ENCODE data around the gene TRAF2. TPM values are rescaled to one million over a fixed set of nuclear protein-coding genes. Genes with fewer than 3 reads are reported as not detected.

The TRAF2 gene
- total RNA-seq, 6 experiments from 2014 or later: 11.1 to 15.9 (median 13.6) TPM

DNA sequence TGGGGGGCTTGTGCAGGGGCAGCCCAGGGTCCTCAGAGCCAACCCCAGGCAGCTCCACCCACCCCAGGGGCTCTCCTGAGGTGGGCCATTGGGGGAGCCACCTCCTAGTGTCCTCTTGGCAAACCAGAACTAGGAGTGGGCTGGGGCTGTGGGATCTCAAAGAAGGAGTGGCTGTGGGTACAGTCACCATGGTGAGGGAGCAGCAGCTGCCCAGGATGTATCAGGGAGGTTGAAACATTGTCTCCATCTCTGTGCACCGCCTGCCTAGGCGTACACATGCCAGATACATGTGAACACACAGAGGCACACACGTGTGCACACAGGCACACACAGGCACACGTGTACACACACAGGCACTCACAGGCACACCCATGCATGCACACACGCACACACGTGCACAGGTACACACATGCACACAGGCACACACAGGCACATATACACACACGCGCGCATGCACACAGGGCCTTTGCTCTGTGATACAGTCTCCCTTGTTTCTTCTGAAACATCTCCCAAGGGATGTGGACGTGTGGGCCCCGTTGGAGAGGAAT, 76.5 kb downstream of the TRAF2 start:
- Mint-ChIP-seq H3K36me3 (ENCODE audit: low read depth) (no peaks in the 10 kb centered on the region), H3K27me3 (ENCODE audit: insufficient read depth) (peaks cover 4% of the 10 kb centered on the region), H3K9me3 (no peaks in the 10 kb centered on the region), H3K4me3 (no peak overlapping the region), H3K27ac (no peak overlapping the region), H3K4me1 (ENCODE audit: low read depth) (peaks cover 10% of the 10 kb centered on the region)
- no peak for DNase-seq
- no peak for TF ChIP-seq CTCF (IDR thresholded peaks at IDR 0.05)

- Mint-ChIP-seq H3K4me3 (no peak overlapping the region), H3K27ac (no peak overlapping the region), H3K4me1 (ENCODE audit: low read depth) (peaks cover 10% of the 10 kb centered on the region)
Observed at GRCh38 chr9:136963341-136963740, 77.0 kb downstream of the TRAF2 start.

GRCh38 chr9:136963751-136964150, 77.4 kb downstream of the TRAF2 start:
- Mint-ChIP-seq H3K9me3 (no peaks in the 10 kb centered on the region), H3K4me1 (ENCODE audit: low read depth) (peaks cover 10% of the 10 kb centered on the region), H3K27me3 (ENCODE audit: insufficient read depth) (peaks cover 4% of the 10 kb centered on the region)

More at GRCh38 chr9:136963341-136963740, 77.0 kb downstream of the TRAF2 start:
- no peaks in the 10 kb centered on the region for H3K36me3 Mint-ChIP-seq (ENCODE audit: low read depth)
- no peak for TF ChIP-seq CTCF (IDR thresholded peaks at IDR 0.05)
- no peak for DNase-seq
- H3K9me3 Mint-ChIP-seq: no peaks in the 10 kb centered on the region
- H3K27me3 Mint-ChIP-seq (ENCODE audit: insufficient read depth): peaks cover 4% of the 10 kb centered on the region

GRCh38 chr9:136964171-136964689, 77.9 kb downstream of the TRAF2 start:
- H3K27ac Mint-ChIP-seq: no peak overlapping the region
- peaks cover 4% of the 10 kb centered on the region for H3K27me3 Mint-ChIP-seq (ENCODE audit: insufficient read depth)
- peaks cover 10% of the 10 kb centered on the region for H3K4me1 Mint-ChIP-seq (ENCODE audit: low read depth)
- H3K4me3 Mint-ChIP-seq: no peak overlapping the region
- no peak for TF ChIP-seq CTCF (IDR thresholded peaks at IDR 0.05)
- no peaks in the 10 kb centered on the region for H3K9me3 Mint-ChIP-seq
- DNase-seq: no peak
- H3K36me3 Mint-ChIP-seq (ENCODE audit: low read depth): no peaks in the 10 kb centered on the region

More at GRCh38 chr9:136963751-136964150, 77.4 kb downstream of the TRAF2 start:
- H3K4me3 Mint-ChIP-seq: no peak overlapping the region
- TF ChIP-seq CTCF (IDR thresholded peaks at IDR 0.05): no peak
- no peaks in the 10 kb centered on the region for H3K36me3 Mint-ChIP-seq (ENCODE audit: low read depth)
- no peak overlapping the region for H3K27ac Mint-ChIP-seq
- DNase-seq: no peak

- DNase-seq: no peak
- H3K4me3 Mint-ChIP-seq: no peak overlapping the region
- no peak overlapping the region for H3K27ac Mint-ChIP-seq
- H3K27me3 Mint-ChIP-seq (ENCODE audit: insufficient read depth): peaks cover 4% of the 10 kb centered on the region
- H3K4me1 Mint-ChIP-seq (ENCODE audit: low read depth): peaks cover 10% of the 10 kb centered on the region
- H3K9me3 Mint-ChIP-seq: no peaks in the 10 kb centered on the region
- H3K36me3 Mint-ChIP-seq (ENCODE audit: low read depth): no peaks in the 10 kb centered on the region
- no peak for TF ChIP-seq CTCF (IDR thresholded peaks at IDR 0.05)
Observed at GRCh38 chr9:136964833-136965422, 78.6 kb downstream of the TRAF2 start.
